SK-N-SH treated with all-trans-retinoic acid at 6 μM for 48 hours (cell line): ENCODE data around the gene TOM1.

Source experiments
- ATAC-seq: fragments of 200-7000 bp; cut with Tn5 transposase; 3 replicates; pipeline ENCODE4 v1.9.1; 2020; ENCODE audit warnings: mild to moderate bottlenecking, moderate library complexity
- ARNTL ChIP-seq: fragments of 450-650 bp; formaldehyde crosslinking; IDR thresholded peaks from 2 replicates; pipeline ENCODE4 v1.5.0; 2020; ENCODE audit warnings: low read depth, mild to moderate bottlenecking, moderate library complexity, borderline replicate concordance
- BACH2 ChIP-seq: fragments of 250-450 bp; sonication (Bioruptor Pico); IDR thresholded peaks from 2 replicates; pipeline ENCODE4 v1.9.0; 2021; ENCODE audit warnings: mild to moderate bottlenecking, borderline replicate concordance
- CSDC2 ChIP-seq: fragments of 250-450 bp; sonication (Bioruptor Pico); IDR thresholded peaks from 2 replicates; pipeline ENCODE4 v1.5.0; 2020; ENCODE audit warnings: mild to moderate bottlenecking, moderate library complexity
- ESRRG ChIP-seq: fragments of 250-450 bp; sonication (Bioruptor Pico); IDR thresholded peaks from 2 replicates; pipeline ENCODE4 v1.6.1; 2021; ENCODE audit warnings: mild to moderate bottlenecking
- ISL1 ChIP-seq: fragments of 250-450 bp; sonication (Bioruptor Pico); IDR thresholded peaks from 2 replicates; pipeline ENCODE4 v2.1.2; 2022; ENCODE audit warnings: mild to moderate bottlenecking, moderate library complexity
- PPARA ChIP-seq: fragments of 250-450 bp; sonication (Bioruptor Pico); IDR thresholded peaks from 2 replicates; pipeline ENCODE4 v1.5.0; 2020; ENCODE audit warnings: mild to moderate bottlenecking, borderline replicate concordance
- SNAI2 ChIP-seq: fragments of 250-450 bp; sonication (Bioruptor Pico); IDR thresholded peaks from 2 replicates; pipeline ENCODE4 v1.5.0; 2020; ENCODE audit warnings: mild to moderate bottlenecking, moderate library complexity
- TCF4 ChIP-seq: fragments of 250-450 bp; sonication (Bioruptor Pico); IDR thresholded peaks from 2 replicates; pipeline ENCODE4 v1.8.0; 2021; ENCODE audit warnings: mild to moderate bottlenecking, moderate library complexity, borderline replicate concordance
- TOX ChIP-seq: fragments of 250-450 bp; sonication (Bioruptor Pico); IDR thresholded peaks from 2 replicates; pipeline ENCODE4 v1.8.0; 2021; ENCODE audit warnings: mild to moderate bottlenecking, moderate library complexity, borderline replicate concordance
- ZC3H10 ChIP-seq: fragments of 250-450 bp; sonication (Bioruptor Pico); IDR thresholded peaks from 2 replicates; pipeline ENCODE4 v1.5.1; 2021; ENCODE audit warnings: mild to moderate bottlenecking, moderate library complexity
- ZFP3 ChIP-seq: fragments of 250-450 bp; sonication (Bioruptor Pico); IDR thresholded peaks from 2 replicates; pipeline ENCODE4 v1.5.0; 2020; ENCODE audit warnings: mild to moderate bottlenecking, moderate library complexity
- ZNF565 ChIP-seq: fragments of 450-650 bp; formaldehyde crosslinking; conservative IDR thresholded peaks from 2 replicates; pipeline ENCODE4 v1.5.0; 2020; ENCODE audit warnings: low read depth, mild to moderate bottlenecking, moderate library complexity
- ZNF70 ChIP-seq: fragments of 450-650 bp; formaldehyde crosslinking; IDR thresholded peaks from 2 replicates; pipeline ENCODE4 v1.5.0; 2020; ENCODE audit warnings: mild to moderate bottlenecking, moderate library complexity
- TF ChIP-seq, protein P1 (sequence below): fragments of 250-450 bp; sonication (Bioruptor Pico); IDR thresholded peaks from 2 replicates; pipeline ENCODE4 v1.5.0; 2020; ENCODE audit warnings: mild to moderate bottlenecking, moderate library complexity
- TF ChIP-seq, protein P2 (sequence below): fragments of 250-450 bp; sonication (Bioruptor Pico); IDR thresholded peaks from 2 replicates; pipeline ENCODE4 v1.8.0; 2020; ENCODE audit warnings: mild to moderate bottlenecking, moderate library complexity, borderline replicate concordance
- TF ChIP-seq, protein P3 (sequence below): fragments of 250-450 bp; sonication (Bioruptor Pico); IDR thresholded peaks from 2 replicates; pipeline ENCODE4 v1.8.0; 2021; ENCODE audit warnings: low read depth, mild to moderate bottlenecking, moderate library complexity, borderline replicate concordance

Gene TOM1

GRCh38 chr22:35318346-35319215, 18.9 kb downstream of the TOM1 start (continued):
- TF ChIP-seq, protein P1, sequence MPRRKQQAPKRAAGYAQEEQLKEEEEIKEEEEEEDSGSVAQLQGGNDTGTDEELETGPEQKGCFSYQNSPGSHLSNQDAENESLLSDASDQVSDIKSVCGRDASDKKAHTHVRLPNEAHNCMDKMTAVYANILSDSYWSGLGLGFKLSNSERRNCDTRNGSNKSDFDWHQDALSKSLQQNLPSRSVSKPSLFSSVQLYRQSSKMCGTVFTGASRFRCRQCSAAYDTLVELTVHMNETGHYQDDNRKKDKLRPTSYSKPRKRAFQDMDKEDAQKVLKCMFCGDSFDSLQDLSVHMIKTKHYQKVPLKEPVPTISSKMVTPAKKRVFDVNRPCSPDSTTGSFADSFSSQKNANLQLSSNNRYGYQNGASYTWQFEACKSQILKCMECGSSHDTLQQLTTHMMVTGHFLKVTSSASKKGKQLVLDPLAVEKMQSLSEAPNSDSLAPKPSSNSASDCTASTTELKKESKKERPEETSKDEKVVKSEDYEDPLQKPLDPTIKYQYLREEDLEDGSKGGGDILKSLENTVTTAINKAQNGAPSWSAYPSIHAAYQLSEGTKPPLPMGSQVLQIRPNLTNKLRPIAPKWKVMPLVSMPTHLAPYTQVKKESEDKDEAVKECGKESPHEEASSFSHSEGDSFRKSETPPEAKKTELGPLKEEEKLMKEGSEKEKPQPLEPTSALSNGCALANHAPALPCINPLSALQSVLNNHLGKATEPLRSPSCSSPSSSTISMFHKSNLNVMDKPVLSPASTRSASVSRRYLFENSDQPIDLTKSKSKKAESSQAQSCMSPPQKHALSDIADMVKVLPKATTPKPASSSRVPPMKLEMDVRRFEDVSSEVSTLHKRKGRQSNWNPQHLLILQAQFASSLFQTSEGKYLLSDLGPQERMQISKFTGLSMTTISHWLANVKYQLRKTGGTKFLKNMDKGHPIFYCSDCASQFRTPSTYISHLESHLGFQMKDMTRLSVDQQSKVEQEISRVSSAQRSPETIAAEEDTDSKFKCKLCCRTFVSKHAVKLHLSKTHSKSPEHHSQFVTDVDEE (CRISPR knock-in tag), result no peak
- TF ChIP-seq, protein P2, sequence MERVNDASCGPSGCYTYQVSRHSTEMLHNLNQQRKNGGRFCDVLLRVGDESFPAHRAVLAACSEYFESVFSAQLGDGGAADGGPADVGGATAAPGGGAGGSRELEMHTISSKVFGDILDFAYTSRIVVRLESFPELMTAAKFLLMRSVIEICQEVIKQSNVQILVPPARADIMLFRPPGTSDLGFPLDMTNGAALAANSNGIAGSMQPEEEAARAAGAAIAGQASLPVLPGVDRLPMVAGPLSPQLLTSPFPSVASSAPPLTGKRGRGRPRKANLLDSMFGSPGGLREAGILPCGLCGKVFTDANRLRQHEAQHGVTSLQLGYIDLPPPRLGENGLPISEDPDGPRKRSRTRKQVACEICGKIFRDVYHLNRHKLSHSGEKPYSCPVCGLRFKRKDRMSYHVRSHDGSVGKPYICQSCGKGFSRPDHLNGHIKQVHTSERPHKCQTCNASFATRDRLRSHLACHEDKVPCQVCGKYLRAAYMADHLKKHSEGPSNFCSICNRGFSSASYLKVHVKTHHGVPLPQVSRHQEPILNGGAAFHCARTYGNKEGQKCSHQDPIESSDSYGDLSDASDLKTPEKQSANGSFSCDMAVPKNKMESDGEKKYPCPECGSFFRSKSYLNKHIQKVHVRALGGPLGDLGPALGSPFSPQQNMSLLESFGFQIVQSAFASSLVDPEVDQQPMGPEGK (CRISPR knock-in tag), result no peak
- TF ChIP-seq CSDC2 (CRISPR knock-in tag), result no peak
- no peak for TF ChIP-seq ZNF70 (CRISPR knock-in tag)
- no peak for TF ChIP-seq ZFP3 (CRISPR knock-in tag)
- TF ChIP-seq, all 23 proteins: peak for 0

- ATAC-seq, result no peak
- TF ChIP-seq CSDC2 (CRISPR knock-in tag) (no peak), ISL1 (CRISPR knock-in tag) (no peak)
Measured at GRCh38 chr22:35319244-35319985, 19.7 kb downstream of the TOM1 start.

- TF ChIP-seq ZC3H10 (CRISPR knock-in tag) (no peak), PPARA (CRISPR knock-in tag) (no peak), ESRRG (no peak), TOX (CRISPR knock-in tag) (no peak), ZNF70 (CRISPR knock-in tag) (no peak), BACH2 (CRISPR knock-in tag) (no peak)
- ATAC-seq, result no peak
Measured at GRCh38 chr22:35322126-35322525, 22.4 kb downstream of the TOM1 start.

DNA sequence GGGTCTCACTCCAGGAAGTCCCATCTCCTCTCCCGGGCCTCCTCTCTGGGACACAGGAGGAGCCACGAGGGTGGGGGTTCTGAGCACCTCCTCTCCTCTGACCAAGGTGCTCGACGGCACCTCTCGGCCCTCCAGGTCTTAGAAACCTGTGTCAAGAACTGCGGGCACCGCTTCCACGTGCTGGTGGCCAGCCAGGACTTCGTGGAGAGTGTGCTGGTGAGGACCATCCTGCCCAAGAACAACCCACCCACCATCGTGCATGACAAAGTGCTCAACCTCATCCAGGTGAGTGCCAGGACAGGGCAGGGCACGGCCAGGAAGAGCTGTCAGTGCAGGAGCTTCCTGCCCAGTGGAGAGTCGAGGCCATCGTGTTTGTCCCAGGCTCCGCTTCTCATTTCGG, 23.2 kb downstream of the TOM1 start:
- TF ChIP-seq ARNTL (CRISPR knock-in tag), result no peak
- no peak for TF ChIP-seq PPARA (CRISPR knock-in tag)
- TF ChIP-seq TCF4 (CRISPR knock-in tag), result no peak
- TF ChIP-seq ZFP3 (CRISPR knock-in tag), result no peak
- TF ChIP-seq, protein P3, sequence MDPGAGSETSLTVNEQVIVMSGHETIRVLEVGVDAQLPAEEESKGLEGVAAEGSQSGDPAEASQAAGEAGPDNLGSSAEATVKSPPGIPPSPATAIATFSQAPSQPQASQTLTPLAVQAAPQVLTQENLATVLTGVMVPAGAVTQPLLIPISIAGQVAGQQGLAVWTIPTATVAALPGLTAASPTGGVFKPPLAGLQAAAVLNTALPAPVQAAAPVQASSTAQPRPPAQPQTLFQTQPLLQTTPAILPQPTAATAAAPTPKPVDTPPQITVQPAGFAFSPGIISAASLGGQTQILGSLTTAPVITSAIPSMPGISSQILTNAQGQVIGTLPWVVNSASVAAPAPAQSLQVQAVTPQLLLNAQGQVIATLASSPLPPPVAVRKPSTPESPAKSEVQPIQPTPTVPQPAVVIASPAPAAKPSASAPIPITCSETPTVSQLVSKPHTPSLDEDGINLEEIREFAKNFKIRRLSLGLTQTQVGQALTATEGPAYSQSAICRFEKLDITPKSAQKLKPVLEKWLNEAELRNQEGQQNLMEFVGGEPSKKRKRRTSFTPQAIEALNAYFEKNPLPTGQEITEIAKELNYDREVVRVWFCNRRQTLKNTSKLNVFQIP (CRISPR knock-in tag), result no peak
- TF ChIP-seq, protein P2 (CRISPR knock-in tag), result no peak
- TF ChIP-seq ZNF565 (CRISPR knock-in tag), result no peak
- TF ChIP-seq ISL1 (CRISPR knock-in tag), result no peak
- ATAC-seq, result no peak

DNA sequence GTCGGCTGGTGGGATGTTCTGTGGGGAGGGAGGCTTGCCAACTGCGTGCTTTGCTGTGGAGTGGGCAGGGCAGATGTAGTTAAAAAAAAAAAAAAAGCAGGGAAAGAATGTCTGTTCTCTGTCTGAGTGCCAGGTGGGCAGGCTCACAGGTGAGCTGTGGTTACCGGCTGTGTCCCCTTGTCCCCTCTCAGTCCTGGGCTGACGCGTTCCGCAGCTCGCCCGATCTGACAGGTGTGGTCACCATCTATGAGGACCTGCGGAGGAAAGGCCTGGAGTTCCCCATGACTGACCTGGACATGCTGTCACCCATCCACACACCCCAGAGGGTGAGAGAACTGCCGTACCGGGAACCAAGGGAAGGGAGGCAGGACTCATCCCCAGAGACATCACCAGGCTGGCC, 23.6 kb downstream of the TOM1 start:
- TF ChIP-seq TOX (CRISPR knock-in tag), result no peak
- no peak for TF ChIP-seq TCF4 (CRISPR knock-in tag)
- no peak for TF ChIP-seq ZNF565 (CRISPR knock-in tag)
- no peak for TF ChIP-seq SNAI2 (CRISPR knock-in tag)
- no peak for TF ChIP-seq ZNF70 (CRISPR knock-in tag)
- no peak for TF ChIP-seq ZFP3 (CRISPR knock-in tag)
- TF ChIP-seq BACH2 (CRISPR knock-in tag), result no peak
- TF ChIP-seq, all 23 proteins: peak for 0
- ATAC-seq, result no peak
